Hematopoietic multipotent progenitor cell (in vitro differentiated cells): ENCODE results near the gene NKD1. TPM values are rescaled to one million over a fixed set of nuclear protein-coding genes. Genes with fewer than 3 reads are reported as not detected.

Source experiments
- DNase-seq, 3 donors: peaks; one replicate each; pipeline ENCODE4 v3.0.0-alpha.2; 2011 to 2015; ENCODE audit warnings: low read depth in 2 of 3, low spot score in 2 of 3
- total RNA-seq: library from RNA; depleted of rRNA; stranded (reverse); fragments of >200 nt; gene quantifications from one replicate; pipeline ENCODE4 v1.2.3, GENCODE V29; 2012

The NKD1 gene
- total RNA-seq, 1 donor = under 0.01 TPM

DNA sequence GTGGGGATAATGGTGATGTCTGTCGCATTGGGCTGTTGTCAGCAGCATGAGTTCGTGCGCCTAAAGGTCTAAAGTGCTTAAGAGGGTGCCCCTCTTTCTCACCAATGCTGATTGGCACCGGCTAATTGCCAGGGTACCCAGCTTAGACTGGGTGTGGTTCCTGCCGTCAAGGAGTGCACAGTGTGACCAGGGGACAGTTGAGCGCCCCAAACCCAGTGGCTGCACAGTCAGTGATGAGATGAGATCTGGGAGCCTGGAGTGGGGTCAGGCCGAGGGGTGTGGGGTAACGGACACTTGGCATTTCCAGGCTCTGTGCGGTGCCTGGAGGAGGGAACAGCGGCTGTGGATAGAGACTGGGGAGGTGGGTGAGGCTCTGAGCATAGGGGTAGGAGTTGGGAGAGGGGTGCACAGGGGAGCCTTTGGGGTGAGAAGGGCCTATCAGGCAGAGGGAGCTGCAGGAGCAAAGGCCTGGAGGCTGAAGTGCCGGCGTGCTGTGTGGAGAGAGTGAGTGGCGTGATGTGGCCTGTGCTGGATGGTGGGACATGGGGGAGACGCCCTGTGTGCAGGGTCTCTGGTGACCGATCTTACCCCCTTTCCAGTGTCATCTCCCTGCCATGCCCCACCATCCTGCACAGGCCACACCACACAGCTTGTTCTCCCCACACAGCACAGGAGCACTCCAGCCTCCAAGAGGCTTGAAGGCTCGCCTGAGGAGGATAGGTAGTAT lies 74.6 kb downstream of the NKD1 start:
- no peak for DNase-seq

DNA sequence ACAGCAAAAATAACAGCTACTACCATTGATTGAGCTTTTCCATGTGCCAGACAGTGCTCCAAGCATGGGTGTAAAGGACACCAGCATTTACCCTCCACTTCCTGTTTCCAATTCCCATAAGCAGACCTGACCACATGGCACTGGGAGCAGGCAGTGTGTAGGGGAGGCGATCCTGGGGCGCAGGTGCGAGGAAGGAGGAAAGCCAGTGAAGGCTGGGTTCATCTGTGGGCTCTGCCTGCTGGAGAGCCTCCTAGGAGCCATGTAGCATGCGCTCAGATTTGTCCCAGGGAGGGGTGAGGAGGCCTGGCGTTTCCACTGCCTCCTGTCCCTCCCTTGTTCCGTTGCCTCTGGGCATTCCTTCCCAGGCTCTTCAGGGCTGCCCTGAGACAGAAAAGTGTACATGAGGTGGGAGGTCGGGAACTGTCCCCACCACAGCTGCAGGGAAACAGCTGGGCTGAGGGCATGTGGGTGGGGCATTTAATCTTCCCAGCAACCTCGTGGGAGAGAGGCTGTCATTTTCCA lies 76.3 kb downstream of the NKD1 start:
- no peak for DNase-seq

DNA sequence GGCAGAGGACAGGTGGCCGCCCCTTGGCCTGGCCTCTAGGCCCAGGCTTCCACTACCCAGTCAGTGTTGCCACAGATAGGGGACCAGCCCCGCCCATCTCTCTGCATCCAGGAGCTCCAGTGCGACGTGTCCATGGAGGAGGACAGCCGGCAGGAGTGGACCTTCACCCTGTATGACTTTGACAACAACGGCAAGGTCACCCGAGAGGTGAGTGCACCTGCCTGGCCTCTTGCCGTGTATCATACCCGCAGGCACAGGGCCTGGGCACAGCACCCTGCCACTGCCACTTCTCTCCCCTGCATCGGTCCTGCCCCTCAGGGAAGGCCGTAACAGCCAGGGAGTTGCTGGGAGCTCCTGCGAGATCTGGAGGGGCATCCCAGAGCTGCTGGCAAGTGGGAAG lies 77.2 kb downstream of the NKD1 start:
- DNase-seq = no peak

GRCh38 chr16:50626868-50627267 lies 78.7 kb downstream of the NKD1 start:
- DNase-seq = peak in 1 of 3 donors; percentile 36

DNA sequence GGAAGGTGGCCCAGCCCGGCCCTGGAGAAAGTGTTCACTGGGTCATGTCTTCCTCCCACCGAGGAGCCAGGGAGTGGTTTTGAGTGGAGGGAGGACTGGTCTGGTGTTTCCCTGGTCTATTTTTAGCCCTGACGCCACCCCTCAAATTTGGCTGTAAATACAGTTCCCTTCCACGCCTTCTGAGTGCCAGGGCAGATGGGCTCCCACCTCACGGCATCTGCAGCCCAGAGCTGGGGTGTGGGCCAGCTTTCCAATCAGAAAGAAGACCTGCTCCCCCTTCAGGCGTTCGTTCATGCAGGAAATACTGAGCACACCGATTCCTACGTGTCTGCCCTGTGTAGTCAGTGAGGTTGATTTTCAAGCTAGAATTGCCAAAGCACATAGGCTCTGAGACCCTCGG lies 79.2 kb downstream of the NKD1 start:
- peak; percentile 24 to 78 (median 60) for DNase-seq

- DNase-seq = no peak
These were observed 80.1 kb downstream of the NKD1 start for GRCh38 chr16:50628156-50628802.

DNA sequence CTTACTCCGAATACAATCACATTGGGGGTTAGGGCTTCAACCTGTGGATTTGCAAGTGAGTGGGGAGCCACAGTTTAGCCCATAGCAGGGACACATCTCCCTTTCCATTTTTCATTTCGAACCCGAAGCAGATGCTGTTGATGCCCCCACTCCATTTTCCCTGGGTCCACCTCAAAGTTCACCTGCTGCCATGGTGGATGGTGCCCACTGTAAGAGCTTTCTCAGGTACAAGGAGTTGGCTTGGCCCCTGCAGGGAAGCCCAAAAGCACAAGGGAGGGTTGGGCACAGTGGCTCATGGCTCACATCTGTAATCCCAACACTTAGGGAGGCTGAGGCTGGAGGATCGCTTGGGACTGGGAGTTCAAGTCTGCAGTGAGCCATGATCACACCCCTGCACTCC lies 81.1 kb downstream of the NKD1 start:
- no peak for DNase-seq

DNA sequence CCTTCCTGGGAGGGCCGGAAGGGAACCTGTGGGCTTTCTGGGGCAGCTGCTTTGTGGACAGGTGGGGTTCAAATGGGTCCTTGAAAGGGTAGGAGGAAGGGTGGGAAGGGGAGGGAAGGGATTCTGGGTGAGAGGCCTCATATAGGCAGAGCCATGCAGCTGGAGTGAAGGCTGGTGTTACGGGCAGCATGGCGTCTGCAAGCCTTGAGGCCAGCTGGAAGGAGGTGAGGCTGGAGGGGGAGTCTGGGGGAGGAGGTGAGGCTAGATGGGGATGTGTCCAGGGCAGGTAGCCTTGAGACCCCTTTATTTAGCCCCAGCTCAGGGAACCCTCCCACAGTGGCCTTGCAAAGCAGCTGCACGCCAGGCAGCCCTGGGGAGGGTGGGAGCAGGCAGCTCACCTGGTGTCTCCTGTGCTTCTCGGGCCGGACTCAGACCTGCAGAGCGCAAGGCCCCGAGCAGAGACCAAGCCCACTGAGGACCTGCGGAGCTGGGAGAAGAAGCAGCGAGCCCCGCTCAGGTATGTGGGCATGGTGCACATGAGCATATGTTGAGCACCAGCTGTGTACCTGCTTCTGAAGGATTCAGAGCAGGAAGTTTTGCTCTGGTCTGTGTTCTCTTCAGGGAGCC lies 82.3 kb downstream of the NKD1 start:
- DNase-seq = no peak

DNA sequence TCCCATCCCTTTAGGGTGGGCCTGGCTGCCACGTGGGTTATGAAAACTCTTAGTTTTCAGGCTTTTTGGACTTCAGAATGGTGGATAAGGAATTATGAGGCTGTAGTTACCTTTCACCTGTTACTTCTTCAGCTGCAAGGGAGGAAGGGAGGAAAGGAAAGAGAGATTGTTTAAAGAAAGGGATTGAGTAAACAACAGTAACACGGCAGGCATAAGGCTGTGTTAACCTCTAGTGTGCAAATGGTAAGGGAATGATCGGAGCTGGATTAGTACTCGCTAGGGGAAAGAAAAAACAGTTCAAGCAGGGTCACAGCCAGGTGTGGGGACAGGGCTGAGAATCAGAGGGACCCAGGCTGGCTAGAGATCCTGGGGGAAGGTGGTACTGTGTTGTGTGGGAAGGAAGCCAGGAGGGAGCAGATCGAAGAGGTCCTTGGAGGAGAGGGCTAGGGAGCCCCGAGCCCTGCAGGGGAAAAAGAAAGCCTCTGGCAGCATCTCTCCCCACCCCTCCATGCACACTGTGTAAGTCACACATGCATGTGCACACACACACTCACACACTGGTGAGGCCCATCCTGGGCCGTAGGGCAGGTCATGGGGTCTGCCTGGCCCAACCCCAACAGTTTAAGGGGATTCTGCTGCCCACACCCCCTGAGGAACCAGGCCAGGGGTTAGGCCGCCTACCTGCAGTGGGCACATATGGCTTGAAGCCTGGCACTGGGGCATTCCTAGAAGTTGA lies 83.2 kb downstream of the NKD1 start:
- no peak for DNase-seq

- no peak for DNase-seq
These were observed 83.9 kb downstream of the NKD1 start for GRCh38 chr16:50631985-50632576.

DNA sequence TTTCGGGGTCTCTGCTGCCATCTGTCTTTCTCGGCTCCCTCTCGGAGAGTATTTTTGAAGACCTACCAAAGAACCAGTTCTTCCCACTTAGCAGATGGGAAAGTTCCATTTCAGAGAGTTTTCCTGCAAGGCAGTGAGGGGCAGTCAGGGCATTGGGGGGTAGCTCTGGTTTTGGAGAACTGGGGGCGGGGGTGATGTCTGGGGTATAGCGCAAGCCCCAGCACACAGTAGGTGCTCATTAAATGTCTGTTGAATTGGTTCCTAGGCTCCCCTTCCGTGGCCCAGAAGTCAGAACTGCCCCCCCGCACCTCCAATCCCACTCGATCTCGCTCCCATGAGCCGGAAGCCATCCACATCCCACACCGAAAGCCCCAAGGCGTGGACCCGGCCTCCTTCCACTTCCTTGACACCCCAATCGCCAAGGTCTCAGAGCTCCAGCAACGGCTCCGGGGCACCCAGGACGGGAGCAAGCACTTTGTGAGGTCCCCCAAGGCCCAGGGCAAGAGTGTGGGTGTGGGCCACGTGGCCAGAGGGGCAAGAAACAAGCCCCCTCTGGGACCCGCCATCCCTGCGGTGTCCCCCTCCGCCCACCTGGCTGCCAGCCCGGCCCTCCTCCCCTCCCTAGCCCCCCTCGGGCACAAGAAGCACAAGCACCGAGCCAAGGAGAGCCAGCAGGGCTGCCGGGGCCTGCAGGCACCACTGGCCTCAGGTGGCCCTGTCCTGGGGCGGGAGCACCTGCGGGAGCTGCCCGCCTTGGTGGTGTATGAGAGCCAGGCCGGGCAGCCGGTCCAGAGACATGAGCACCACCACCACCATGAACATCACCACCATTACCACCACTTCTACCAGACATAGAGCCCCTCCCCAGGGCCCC lies 85.0 kb downstream of the NKD1 start:
- DNase-seq = no peak

- no peak for DNase-seq
These were observed 85.9 kb downstream of the NKD1 start for GRCh38 chr16:50634090-50634489.

GRCh38 chr16:50634947-50635346 lies 86.8 kb downstream of the NKD1 start:
- DNase-seq = no peak

GRCh38 chr16:50635505-50636392 lies 87.6 kb downstream of the NKD1 start:
- DNase-seq = no peak

GRCh38 chr16:50636753-50637374 lies 88.7 kb downstream of the NKD1 start:
- DNase-seq = no peak

DNA sequence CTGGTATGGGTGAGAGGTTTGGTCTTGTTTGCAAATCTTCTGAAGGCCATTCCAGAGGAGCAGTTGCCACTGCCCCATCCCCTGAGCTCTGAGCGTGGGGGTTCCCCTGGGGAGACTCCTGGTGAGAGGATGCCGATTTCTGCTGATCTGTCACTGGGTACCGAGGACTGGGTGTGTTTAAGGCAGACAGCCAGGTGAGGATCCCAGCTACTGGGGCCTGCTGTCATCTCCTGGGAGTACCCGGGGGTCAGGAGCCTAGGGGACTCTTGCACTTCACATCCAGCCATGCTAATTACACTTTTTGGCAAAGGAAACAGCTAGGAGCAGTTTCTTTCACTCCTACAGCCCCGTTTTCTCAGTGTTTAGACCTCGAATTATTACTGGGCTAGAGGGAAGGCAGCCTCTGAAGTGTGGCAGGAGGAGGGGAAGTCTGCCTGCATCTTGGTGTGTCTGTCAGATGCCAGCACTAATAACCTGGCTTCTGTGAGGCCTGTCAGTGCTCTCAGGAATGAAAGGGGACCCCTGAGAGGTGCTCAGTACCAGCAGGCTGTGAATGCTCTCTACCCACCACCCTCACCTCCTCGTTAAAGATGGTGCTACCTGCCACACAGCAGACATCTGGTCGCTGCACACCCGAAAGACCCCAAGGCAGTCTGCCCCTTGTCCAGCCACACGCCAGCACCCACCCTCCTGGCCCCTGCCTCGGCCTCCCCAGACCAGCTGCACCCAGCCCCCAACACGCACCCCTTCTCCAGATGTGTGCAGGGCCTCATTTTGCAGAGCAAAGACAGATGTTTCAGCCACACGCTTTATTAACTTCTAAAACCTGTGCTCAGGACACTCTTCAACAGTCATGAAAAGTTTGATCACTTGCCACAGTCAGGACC lies 89.8 kb downstream of the NKD1 start:
- no peak for DNase-seq
